ENCODE measurements around the gene CACNG7. TPM values are rescaled to one million over a fixed set of nuclear protein-coding genes. Genes with fewer than 3 reads are reported as not detected.

Gene CACNG7
- total and polyA plus RNA-seq, 8 donors, result 0.05 TPM; not detected in 7

- peaks cover 13 to 69% (median 52%) of the 10 kb centered on the region in 4 donors for H3K4me1 ChIP-seq
- H3K27ac ChIP-seq, result peak overlapping the region in 1 of 5 donors; percentile 8
Observed at GRCh38 chr19:53879140-53880081, 29.7 kb upstream of the CACNG7 start.

GRCh38 chr19:53880711-53881481 lies 28.2 kb upstream of the CACNG7 start:
- no peak overlapping the region for H3K4me3 ChIP-seq
- H3K27me3 ChIP-seq, result peaks cover 18 to 72% (median 34%) of the 10 kb centered on the region in 3 donors
- no peak overlapping the region for H3K27ac ChIP-seq
- peak in 1 of 2 donors; percentile 12 for DNase-seq
- peaks cover 0 to 11% (median 8%) of the 10 kb centered on the region in 4 donors for H3K36me3 ChIP-seq
- no peak for TF ChIP-seq POLR2AphosphoS5 (IDR thresholded peaks at IDR 0.05)
- no peak for TF ChIP-seq POLR2A (IDR thresholded peaks at IDR 0.05)
- TF ChIP-seq EP300 (IDR thresholded peaks at IDR 0.05), result no peak
- TF ChIP-seq, protein P1, sequence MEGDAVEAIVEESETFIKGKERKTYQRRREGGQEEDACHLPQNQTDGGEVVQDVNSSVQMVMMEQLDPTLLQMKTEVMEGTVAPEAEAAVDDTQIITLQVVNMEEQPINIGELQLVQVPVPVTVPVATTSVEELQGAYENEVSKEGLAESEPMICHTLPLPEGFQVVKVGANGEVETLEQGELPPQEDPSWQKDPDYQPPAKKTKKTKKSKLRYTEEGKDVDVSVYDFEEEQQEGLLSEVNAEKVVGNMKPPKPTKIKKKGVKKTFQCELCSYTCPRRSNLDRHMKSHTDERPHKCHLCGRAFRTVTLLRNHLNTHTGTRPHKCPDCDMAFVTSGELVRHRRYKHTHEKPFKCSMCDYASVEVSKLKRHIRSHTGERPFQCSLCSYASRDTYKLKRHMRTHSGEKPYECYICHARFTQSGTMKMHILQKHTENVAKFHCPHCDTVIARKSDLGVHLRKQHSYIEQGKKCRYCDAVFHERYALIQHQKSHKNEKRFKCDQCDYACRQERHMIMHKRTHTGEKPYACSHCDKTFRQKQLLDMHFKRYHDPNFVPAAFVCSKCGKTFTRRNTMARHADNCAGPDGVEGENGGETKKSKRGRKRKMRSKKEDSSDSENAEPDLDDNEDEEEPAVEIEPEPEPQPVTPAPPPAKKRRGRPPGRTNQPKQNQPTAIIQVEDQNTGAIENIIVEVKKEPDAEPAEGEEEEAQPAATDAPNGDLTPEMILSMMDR (IDR thresholded peaks at IDR 0.05), result no peak
- 23 to 37% (median 30%) methylated on average over 5 to 6 of the region's 6 CpGs for WGBS, 5 donors
- H3K4me1 ChIP-seq, result peaks cover 13 to 54% (median 42%) of the 10 kb centered on the region in 4 donors
- no peaks in the 10 kb centered on the region for H3K9me3 ChIP-seq
- intact Hi-C loops (cut with DNase I; ENCODE audit: low total_unique reads), result no loop called here

More at GRCh38 chr19:53879140-53880081, 29.7 kb upstream of the CACNG7 start:
- Histone ChIP-seq H3K4me3 (peak overlapping the region; percentile 36 to 59 (median 48)), H3K27me3 (peaks cover 18 to 57% (median 33%) of the 10 kb centered on the region in 3 donors), H3K36me3 (peaks cover 12 to 26% (median 23%) of the 10 kb centered on the region in 4 donors), H3K9me3 (no peaks in the 10 kb centered on the region)
- intact Hi-C loops (cut with DNase I; ENCODE audit: low total_unique reads), result no loop called here
- DNase-seq, result peak; percentile 90 to 98
- TF ChIP-seq, protein P1 (IDR thresholded peaks at IDR 0.05), result no peak
- TF ChIP-seq POLR2AphosphoS5 (IDR thresholded peaks at IDR 0.05), result peak in 2 of 3 donors; percentile 48 to 71
- 1 to 3% (median 1%) methylated on average over 19 to 51 of the region's 51 CpGs for WGBS, 5 donors

DNA sequence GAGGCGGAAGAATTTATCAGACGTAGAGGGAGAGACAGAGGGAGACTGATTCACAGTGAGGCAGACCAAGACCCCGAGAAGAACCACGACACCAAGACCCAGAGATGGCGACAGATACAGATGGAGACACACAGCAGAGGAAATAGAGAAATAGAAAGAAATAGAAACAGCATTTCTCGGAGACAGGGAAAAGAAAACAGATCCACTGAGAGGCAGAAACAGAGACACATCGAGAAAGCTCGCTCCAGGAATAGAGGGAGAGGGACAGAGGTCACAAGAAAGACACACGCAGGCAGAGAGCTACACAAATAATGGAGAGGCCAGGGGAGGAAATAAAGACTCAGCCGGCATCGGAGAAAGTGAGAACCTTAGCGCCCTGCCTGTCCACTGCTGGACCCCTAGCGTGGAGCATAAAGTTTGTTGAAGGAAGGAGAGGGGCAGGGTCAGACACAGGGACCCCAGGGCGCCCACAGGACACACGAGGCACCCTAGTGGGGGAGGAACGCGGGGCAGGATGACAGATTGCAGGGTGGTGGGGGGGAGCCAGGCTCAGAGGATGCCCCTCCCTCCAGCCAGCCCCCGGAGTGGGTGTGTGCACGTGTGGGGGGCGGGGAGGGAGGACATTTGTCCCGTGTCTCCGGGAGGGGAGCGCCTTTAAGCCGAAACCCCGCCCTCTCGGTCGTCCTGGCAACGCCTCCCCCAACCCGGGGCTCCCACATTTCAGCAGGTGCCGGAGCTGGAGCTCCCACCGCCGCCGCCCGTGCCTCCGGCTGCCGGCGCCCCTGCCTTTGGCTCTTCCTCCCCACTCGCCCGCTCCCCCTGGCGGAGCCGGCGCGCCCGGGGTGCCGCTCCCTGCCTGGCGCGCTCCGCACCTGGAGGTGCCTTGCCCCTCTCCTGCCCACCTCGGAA lies 27.3 kb upstream of the CACNG7 start, which contains the start of gene PRKCG:
TSS of gene PRKCG (plus strand) at position 716 of the 909 bp plus-strand sequence. CDS start 298 bp downstream, outside the sequence.
- Histone ChIP-seq H3K9me3 (no peaks in the 10 kb centered on the region), H3K4me1 (peaks cover 13 to 46% (median 39%) of the 10 kb centered on the region in 4 donors), H3K4me3 (peak within 1 kb of the TSS; percentile 32 to 42 (median 40)), H3K27ac (no peak within 1 kb of the TSS), H3K36me3 (peaks cover 0 to 5% (median 1%) of the 10 kb centered on the region in 4 donors), H3K27me3 (peaks cover 18 to 78% (median 34%) of the 10 kb centered on the region in 3 donors)
- intact Hi-C loops (cut with DNase I; ENCODE audit: low total_unique reads), result no loop called here
- WGBS, 5 donors, result 1 to 3% (median 2%) methylated on average over 28 to 48 of the region's 49 CpGs
- TF ChIP-seq, protein P1 (IDR thresholded peaks at IDR 0.05), result peak in 5 of 7 experiments; percentile 34 to 70 (median 42)
- TF ChIP-seq POLR2AphosphoS5 (IDR thresholded peaks at IDR 0.05), result no peak
- peak; percentile 60 to 87 for DNase-seq
